Immature natural killer cell (primary cell): ENCODE data around the gene UCN3. TPM values are rescaled to one million over a fixed set of nuclear protein-coding genes. Genes with fewer than 3 reads are reported as not detected.
"Not testable (repeated sequence)": the region's sequence is repeated elsewhere in the genome, so short reads cannot be mapped to it uniquely, and the experiment has no call there.

ENCODE experiments used
- DNase-seq, 3 donors: peaks; one replicate each; pipeline ENCODE4 v3.0.0; 2022; ENCODE audit warnings: mixed read lengths in 1 of 3
- H3K27ac Mint-ChIP-seq, 6 donors: one replicate each; pipeline ENCODE4 v1.8.0; 2020; ENCODE audit warnings: mixed read lengths in 6 of 6, mild to moderate bottlenecking in 5 of 6, inconsistent platforms in 4 of 6, moderate library complexity in 3 of 6
- H3K27me3 Mint-ChIP-seq, 3 donors: one replicate each; pipeline ENCODE4 v1.8.0; 2020 to 2021; ENCODE audit warnings: low read depth in 3 of 3, mild to moderate bottlenecking in 3 of 3, mixed read lengths in 3 of 3, moderate library complexity in 3 of 3, inconsistent platforms in 1 of 3
- H3K36me3 Mint-ChIP-seq, 3 donors: one replicate each; pipeline ENCODE4 v1.8.0; 2020; ENCODE audit warnings: mixed read lengths in 3 of 3, inconsistent platforms in 2 of 3, mild to moderate bottlenecking in 2 of 3
- H3K4me1 Mint-ChIP-seq, 2 donors: one replicate each; pipeline ENCODE4 v1.8.0; 2020; ENCODE audit warnings: inconsistent platforms in 2 of 2, mild to moderate bottlenecking in 2 of 2, mixed read lengths in 2 of 2, moderate library complexity in 1 of 2
- H3K4me3 Mint-ChIP-seq, 5 donors: one replicate each; pipeline ENCODE4 v1.8.0; 2020; ENCODE audit warnings: mild to moderate bottlenecking in 5 of 5, mixed read lengths in 5 of 5, inconsistent platforms in 3 of 5, moderate library complexity in 3 of 5
- H3K9me3 Mint-ChIP-seq, 6 donors: one replicate each; pipeline ENCODE4 v1.8.0; 2020; ENCODE audit warnings: mild to moderate bottlenecking in 6 of 6, mixed read lengths in 6 of 6, inconsistent platforms in 4 of 6, moderate library complexity in 3 of 6
- polyA plus RNA-seq, 3 donors: library from polyadenylated mRNA; unstranded; fragments of 300-500 nt; fragmentation: Illumina TruSeq; gene quantifications; one replicate each; pipeline ENCODE4 v1.2.3, GENCODE V29; 2021

UCN3 gene
- polyA plus RNA-seq, 3 donors from 2014 or later: not detected

GRCh38 chr10:5400468-5401240, 35.9 kb downstream of the UCN3 start:
- Mint-ChIP-seq H3K4me1 (no peaks in the 10 kb centered on the region), H3K9me3 (no peaks in the 10 kb centered on the region)

GRCh38 chr10:5402798-5403197, 38.0 kb downstream of the UCN3 start:
- H3K27me3 Mint-ChIP-seq: peaks cover 3 to 18% (median 5%) of the 10 kb centered on the region in 3 donors
- H3K36me3 Mint-ChIP-seq: no peaks in the 10 kb centered on the region
- H3K27ac Mint-ChIP-seq: no peak overlapping the region
- no peak overlapping the region for H3K4me3 Mint-ChIP-seq
- no peaks in the 10 kb centered on the region for H3K4me1 Mint-ChIP-seq
- DNase-seq: no peak
- no peaks in the 10 kb centered on the region for H3K9me3 Mint-ChIP-seq

More at GRCh38 chr10:5400468-5401240, 35.9 kb downstream of the UCN3 start:
- no peaks in the 10 kb centered on the region for H3K36me3 Mint-ChIP-seq
- H3K27ac Mint-ChIP-seq: no peak overlapping the region
- no peak for DNase-seq
- H3K27me3 Mint-ChIP-seq: peaks cover 3 to 12% (median 5%) of the 10 kb centered on the region in 3 donors
- no peak overlapping the region for H3K4me3 Mint-ChIP-seq

GRCh38 chr10:5404208-5405041, 39.7 kb downstream of the UCN3 start, which contains the start of gene TUBAL3:
TSS of gene TUBAL3 (minus strand) at chr10:5404828. CDS start at chr10:5404792, 36 bp downstream.
- no peak within 1 kb of the TSS for H3K27ac Mint-ChIP-seq
- no peaks in the 10 kb centered on the region for H3K36me3 Mint-ChIP-seq
- H3K9me3 Mint-ChIP-seq: peaks cover 0 to 2% (median 0%) of the 10 kb centered on the region in 6 donors
- peaks cover 0 to 25% (median 5%) of the 10 kb centered on the region in 3 donors for H3K27me3 Mint-ChIP-seq
- DNase-seq: no peak
- no peaks in the 10 kb centered on the region for H3K4me1 Mint-ChIP-seq
- no peak within 1 kb of the TSS for H3K4me3 Mint-ChIP-seq

GRCh38 chr10:5406918-5407317, 42.2 kb downstream of the UCN3 start:
- peaks cover 0 to under 1% of the 10 kb centered on the region in 2 donors for H3K4me1 Mint-ChIP-seq
- DNase-seq: no peak
- peaks cover 0 to 20% (median 2%) of the 10 kb centered on the region in 3 donors for H3K27me3 Mint-ChIP-seq
- H3K36me3 Mint-ChIP-seq: no peaks in the 10 kb centered on the region
- H3K9me3 Mint-ChIP-seq: peaks cover 0 to 2% (median 0%) of the 10 kb centered on the region in 6 donors
- no peak overlapping the region for H3K4me3 Mint-ChIP-seq
- no peak overlapping the region for H3K27ac Mint-ChIP-seq

- Mint-ChIP-seq H3K4me3 (peak overlapping the region in 2 of 5 donors; percentile 25 to 43), H3K27me3 (peaks cover 0 to 17% (median 6%) of the 10 kb centered on the region in 3 donors)
- H3K36me3 Mint-ChIP-seq, DNase-seq, H3K9me3 Mint-ChIP-seq, H3K27ac Mint-ChIP-seq, H3K4me1 Mint-ChIP-seq: not testable (repeated sequence)
Observed at GRCh38 chr10:5410787-5411186, 46.0 kb downstream of the UCN3 start.

GRCh38 chr10:5411941-5412276, 47.1 kb downstream of the UCN3 start:
- DNase-seq: no peak
- Mint-ChIP-seq H3K27ac (peak overlapping the region in 3 of 6 donors; percentile 35 to 53 (median 42)), H3K27me3 (peaks cover 0 to 17% (median 6%) of the 10 kb centered on the region in 3 donors), H3K4me1 (peaks cover 4 to 5% of the 10 kb centered on the region in 2 donors), H3K9me3 (peaks cover 0 to 2% (median 0%) of the 10 kb centered on the region in 6 donors), H3K36me3 (no peaks in the 10 kb centered on the region), H3K4me3 (peak overlapping the region in 4 of 5 donors; percentile 83 to 93 (median 90))

GRCh38 chr10:5412277-5412941, 47.6 kb downstream of the UCN3 start, which contains the start of gene NET1:
TSS of gene NET1 (plus strand) at chr10:5412557. CDS start at chr10:5412693, 136 bp downstream.
- peak within 1 kb of the TSS in 4 of 5 donors; percentile 83 to 93 (median 90) for H3K4me3 Mint-ChIP-seq
- H3K27me3 Mint-ChIP-seq: peaks cover 0 to 15% (median 6%) of the 10 kb centered on the region in 3 donors
- peaks cover 0 to 2% (median 0%) of the 10 kb centered on the region in 3 donors for H3K36me3 Mint-ChIP-seq
- peaks cover 0 to 2% (median 0%) of the 10 kb centered on the region in 6 donors for H3K9me3 Mint-ChIP-seq
- H3K27ac Mint-ChIP-seq: peak within 1 kb of the TSS in 3 of 6 donors; percentile 35 to 53 (median 42)
- H3K4me1 Mint-ChIP-seq: peaks cover 4 to 5% of the 10 kb centered on the region in 2 donors
- peak; percentile 62 to 72 (median 71) for DNase-seq

- no peak overlapping the region for H3K27ac Mint-ChIP-seq
- peaks cover 0 to 1% (median 0%) of the 10 kb centered on the region in 6 donors for H3K9me3 Mint-ChIP-seq
- peaks cover 0 to 7% (median 6%) of the 10 kb centered on the region in 3 donors for H3K27me3 Mint-ChIP-seq
- H3K4me1 Mint-ChIP-seq: peaks cover 4 to 5% of the 10 kb centered on the region in 2 donors
- no peak overlapping the region for H3K4me3 Mint-ChIP-seq
- peaks cover 0 to 6% (median 0%) of the 10 kb centered on the region in 3 donors for H3K36me3 Mint-ChIP-seq
- no peak for DNase-seq
Observed at GRCh38 chr10:5413012-5413938, 48.5 kb downstream of the UCN3 start.

GRCh38 chr10:5416981-5417380, 52.2 kb downstream of the UCN3 start:
- Mint-ChIP-seq H3K27me3 (peaks cover 0 to 4% (median 3%) of the 10 kb centered on the region in 3 donors), H3K9me3 (peaks cover 0 to 10% (median 4%) of the 10 kb centered on the region in 6 donors), H3K27ac (no peak overlapping the region), H3K4me3 (no peak overlapping the region), H3K36me3 (peaks cover 0 to 22% (median 4%) of the 10 kb centered on the region in 3 donors), H3K4me1 (peaks cover 13 to 18% of the 10 kb centered on the region in 2 donors)
- DNase-seq: no peak

GRCh38 chr10:5418584-5418983, 53.8 kb downstream of the UCN3 start:
- peaks cover 10 to 15% of the 10 kb centered on the region in 2 donors for H3K4me1 Mint-ChIP-seq
- DNase-seq: no peak
- peaks cover 0 to 26% (median 4%) of the 10 kb centered on the region in 3 donors for H3K36me3 Mint-ChIP-seq
- no peak overlapping the region for H3K27ac Mint-ChIP-seq
- H3K4me3 Mint-ChIP-seq: no peak overlapping the region
- peaks cover 0 to 10% (median 4%) of the 10 kb centered on the region in 6 donors for H3K9me3 Mint-ChIP-seq
- H3K27me3 Mint-ChIP-seq: no peaks in the 10 kb centered on the region

- H3K9me3 Mint-ChIP-seq: peaks cover 0 to 10% (median 4%) of the 10 kb centered on the region in 6 donors
Observed at GRCh38 chr10:5419466-5420094, 54.8 kb downstream of the UCN3 start.

GRCh38 chr10:5423771-5424170, 59.0 kb downstream of the UCN3 start:
- H3K4me3 Mint-ChIP-seq: no peak overlapping the region
- H3K27ac Mint-ChIP-seq: no peak overlapping the region
- peaks cover 10 to 15% of the 10 kb centered on the region in 2 donors for H3K4me1 Mint-ChIP-seq
- DNase-seq: no peak
- peaks cover under 1 to 16% (median 4%) of the 10 kb centered on the region in 3 donors for H3K36me3 Mint-ChIP-seq
- H3K9me3 Mint-ChIP-seq: peaks cover 0 to 8% (median 3%) of the 10 kb centered on the region in 6 donors
- no peaks in the 10 kb centered on the region for H3K27me3 Mint-ChIP-seq

More at GRCh38 chr10:5419466-5420094, 54.8 kb downstream of the UCN3 start:
- DNase-seq: no peak
- peaks cover 10 to 15% of the 10 kb centered on the region in 2 donors for H3K4me1 Mint-ChIP-seq
- H3K4me3 Mint-ChIP-seq: peak overlapping the region in 2 of 5 donors; percentile 47 to 77
- peaks cover 0 to 26% (median 4%) of the 10 kb centered on the region in 3 donors for H3K36me3 Mint-ChIP-seq
- H3K27ac Mint-ChIP-seq: no peak overlapping the region
- no peaks in the 10 kb centered on the region for H3K27me3 Mint-ChIP-seq
